ENCODE measurements around the gene AKNA.

AKNA gene

GRCh38 chr9:114394523-114395333 lies 6.9 kb upstream of the AKNA start:
- peak; percentile 41 for DNase-seq

DNA sequence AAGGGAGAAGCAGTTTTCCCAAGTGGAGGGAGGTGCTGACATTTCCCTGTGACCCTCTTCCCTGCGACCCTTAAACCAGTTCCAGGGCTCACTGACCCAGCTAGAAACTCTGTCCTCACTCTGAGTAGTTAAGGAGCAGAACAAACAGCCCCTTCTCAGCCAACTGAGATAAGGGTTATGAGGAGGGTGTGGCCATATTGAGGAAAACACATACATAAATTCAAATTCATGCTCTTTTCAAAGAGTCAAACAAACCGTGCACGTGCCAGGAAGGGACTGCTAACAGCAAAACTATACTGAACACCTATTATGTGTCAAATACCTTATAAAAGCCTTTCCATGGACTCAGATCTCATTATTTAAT lies 4.9 kb upstream of the AKNA start:
- DNase-seq, result no peak

DNA sequence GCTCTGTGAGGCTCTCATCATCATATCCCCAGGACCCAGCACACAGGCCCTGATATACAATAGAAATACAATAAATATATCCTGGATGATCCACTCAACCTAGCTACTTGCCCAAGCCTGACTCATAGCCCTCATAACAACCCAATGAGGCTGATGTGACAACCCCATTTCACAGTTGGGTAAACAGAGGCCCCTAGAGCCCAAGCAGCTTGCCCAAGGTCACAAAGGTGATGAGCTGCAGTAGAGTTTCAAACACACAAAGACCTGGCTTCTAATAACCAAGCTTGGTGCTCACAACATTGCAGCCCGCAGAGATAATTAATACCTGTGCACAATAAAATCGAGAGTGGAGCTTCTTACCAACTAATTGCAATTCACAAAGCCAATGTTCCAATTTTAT lies 3.2 kb upstream of the AKNA start:
- no peak for DNase-seq

- peak; percentile 36 for DNase-seq
These were observed 2.0 kb upstream of the AKNA start for GRCh38 chr9:114389612-114390368.

DNA sequence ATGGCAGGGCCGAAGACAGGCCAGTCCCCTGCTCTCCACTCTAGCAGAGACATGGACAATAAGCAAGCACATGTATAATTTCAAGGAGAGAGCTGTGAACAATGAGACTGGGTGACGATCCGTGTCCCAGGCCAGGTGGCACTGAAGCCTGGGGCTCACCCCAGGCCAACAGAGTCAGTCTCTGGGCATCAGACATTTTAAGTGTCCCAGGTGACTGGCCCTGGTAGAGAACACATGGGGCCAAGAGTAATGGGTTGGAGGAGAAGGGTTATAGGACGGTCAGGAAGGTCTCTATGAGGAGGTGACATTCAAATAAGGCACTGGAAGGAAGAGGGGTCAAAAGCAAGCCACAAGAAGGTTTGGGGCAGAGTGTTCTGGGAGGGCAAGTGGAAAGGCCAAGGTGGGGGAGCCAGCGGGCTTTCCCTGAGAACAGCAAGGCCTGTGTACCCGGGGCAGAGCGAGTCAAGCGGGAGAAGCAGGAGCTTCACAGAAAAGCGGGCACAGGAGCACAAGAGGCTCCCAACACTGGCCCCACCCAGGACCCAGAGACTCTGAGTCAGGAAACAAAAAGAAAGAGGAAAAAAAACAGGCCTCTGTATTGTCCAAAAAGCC lies 1.1 kb upstream of the AKNA start:
- no peak for DNase-seq

DNA sequence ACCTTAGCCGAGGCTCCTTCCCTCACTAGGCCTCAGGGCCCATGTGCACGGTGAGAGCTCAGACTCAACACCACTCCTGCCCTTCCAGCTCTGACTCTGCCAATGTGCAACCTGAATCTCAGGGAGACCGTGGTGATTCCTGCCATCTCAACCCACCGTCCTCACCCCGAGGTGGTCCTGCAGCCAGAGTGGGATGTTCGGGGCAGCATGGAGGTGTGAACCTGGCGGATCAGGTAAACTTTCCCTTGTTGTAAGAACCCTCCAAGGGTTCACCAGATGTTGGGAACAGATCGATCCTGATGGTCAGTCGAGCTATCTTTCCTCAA lies 538 bp upstream of the AKNA start:
- DNase-seq, result no peak

- peak; percentile 42 for DNase-seq
These were observed 699 bp downstream of the AKNA start for GRCh38 chr9:114386886-114387679.

- DNase-seq, result no peak
These were observed 1.4 kb downstream of the AKNA start for GRCh38 chr9:114386361-114386885.

DNA sequence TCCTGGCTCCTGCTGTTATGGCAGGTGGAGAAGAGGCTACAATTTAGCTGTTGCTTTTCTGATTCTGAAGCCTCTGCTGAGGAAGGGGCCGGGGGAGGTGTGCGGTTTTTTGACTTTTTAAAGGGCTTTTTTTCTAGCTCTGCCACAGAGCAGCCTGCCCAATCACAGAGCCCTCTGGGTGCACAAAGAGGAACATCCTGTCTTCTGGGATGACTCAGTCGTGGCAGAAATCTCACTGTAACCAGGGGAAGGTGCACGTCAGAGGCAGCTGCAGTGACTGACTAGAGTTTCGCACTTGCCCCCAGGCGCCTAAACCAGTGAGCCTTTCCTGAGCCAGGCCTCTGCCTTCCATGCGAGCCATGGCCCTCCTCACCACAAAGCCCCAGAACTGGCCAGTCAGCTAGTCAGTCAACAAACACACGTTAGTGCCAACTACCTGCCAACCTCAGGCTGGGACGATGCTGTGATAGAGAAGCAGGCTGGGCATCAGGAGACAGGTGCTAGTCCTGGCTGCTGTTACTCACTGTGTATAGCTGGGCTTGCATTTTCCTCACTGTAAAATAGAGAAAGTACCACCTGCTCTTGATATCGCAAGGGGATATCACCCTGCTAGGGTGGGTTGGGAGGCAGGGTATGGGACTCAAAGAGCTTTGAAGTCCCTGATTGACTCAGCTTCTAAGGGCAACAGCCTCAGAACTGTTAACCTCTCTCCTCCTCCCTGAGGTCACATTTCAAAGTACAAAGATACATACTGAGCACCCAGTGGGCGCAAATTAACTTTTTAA lies 2.2 kb downstream of the AKNA start:
- peak; percentile 88 for DNase-seq

- no peak for DNase-seq
These were observed 2.9 kb downstream of the AKNA start for GRCh38 chr9:114384836-114385396.

GRCh38 chr9:114384341-114384740 lies 3.4 kb downstream of the AKNA start:
- no peak for DNase-seq

DNA sequence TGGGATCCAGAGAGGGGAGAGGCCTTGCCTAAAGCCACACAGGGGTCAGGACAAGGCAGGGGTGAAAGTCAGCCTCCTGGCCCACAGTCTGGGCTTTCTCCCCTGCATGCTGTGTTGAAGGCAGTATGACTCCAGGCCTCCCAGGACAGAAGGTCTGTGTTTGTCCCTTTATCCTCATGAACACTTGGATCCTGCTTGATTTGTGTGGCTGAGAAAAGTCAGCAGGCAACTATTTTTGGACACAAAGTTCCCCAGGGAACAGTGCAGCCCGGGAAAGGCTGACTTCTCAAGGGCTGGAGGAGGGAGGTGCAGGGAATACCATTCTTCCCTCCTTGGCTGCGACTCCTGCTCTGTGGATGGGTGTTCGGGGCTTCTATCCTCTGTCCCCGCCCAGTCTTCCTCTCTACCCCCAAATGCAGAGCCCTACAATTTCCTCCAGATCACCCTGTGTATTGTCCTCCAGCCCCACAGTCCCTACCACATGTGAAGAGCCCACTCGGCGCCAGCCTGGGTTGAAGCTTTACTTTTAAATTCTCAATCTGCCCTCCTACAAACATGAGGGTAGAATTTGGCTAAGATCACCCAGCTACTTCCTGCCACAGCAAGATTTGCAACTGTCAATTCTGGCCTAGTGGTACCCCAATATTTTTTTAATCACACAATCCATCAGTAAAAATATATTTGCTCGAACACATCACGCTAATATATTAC lies 4.1 kb downstream of the AKNA start:
- DNase-seq, result peak; percentile 47

DNA sequence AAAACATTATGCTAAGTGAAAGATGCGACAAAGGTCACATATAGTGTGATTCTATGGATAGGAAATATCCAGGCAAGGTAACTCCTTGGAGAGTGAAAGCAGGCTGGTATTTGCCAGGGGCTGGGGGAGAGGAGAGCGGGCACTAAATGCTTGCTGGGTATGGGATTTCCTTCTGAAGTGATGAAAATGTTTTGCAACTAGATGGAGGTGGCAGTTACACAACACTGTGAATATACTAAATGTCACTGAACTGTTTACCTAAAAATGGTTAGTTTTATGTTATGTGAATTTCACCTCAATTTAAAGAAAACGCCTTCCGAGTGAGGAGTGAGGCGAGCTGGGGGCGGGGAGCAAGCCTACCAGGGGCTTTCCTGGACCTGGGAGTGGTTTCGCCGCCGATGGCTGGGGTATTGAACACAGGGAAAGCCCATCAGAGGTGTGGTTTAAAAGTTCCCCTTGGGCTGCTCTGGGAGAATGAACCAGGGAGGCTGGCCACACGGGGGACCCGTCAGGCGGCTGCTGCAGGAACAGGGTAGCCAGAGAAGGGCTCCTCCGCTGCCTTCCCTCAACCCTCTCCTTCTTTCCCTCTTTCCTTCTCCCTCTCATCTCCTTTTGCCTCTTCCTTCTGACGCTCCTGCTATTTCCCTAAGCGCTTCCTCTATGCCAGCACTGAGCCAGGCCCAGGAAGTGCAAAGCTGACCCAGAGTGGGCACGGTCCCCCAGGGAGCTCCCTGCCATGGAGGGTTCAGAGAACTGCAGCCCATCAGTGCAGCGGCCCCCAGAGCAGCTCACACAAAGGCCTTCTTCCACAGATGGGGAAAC lies 4.9 kb downstream of the AKNA start:
- peak; percentile 66 for DNase-seq

DNA sequence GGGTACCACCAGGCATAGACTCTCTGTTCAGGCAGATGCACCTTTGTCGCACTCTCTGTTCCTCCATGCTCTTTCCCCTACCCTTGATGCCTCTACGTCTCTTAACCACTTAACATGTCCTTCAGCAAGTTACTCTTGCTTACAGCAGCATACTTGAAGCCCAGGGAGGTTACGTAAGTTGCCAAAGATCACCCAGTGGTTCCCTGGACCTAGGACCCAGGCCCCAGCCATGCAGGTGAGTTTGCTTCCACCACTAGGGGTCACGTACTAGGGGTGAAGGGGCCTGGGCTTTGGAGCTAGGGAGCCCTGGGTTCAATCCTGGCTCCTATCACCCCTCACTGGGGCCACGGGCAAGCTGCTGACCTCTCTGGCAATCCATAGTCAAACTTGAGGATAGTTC lies 8.9 kb downstream of the AKNA start:
- no peak for DNase-seq

DNA sequence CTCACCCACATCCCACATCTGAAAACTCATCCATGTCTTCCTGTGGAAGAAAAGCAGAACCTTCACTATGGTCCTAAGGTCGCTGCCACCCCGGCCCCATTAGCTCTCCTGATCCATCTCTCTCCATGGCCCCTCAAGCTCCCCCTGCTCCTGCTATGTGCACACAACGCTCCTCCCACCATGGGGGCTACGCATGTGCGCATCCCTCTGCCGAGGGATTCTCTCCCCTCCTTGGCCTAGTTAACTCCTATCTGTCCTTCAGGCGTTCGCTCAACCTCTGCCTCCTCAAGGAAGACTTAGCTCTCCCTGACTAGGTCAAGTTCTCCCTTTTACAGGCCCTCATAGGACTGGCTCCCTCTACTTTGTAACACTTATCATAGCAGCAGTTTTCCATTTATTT lies 9.8 kb downstream of the AKNA start:
- DNase-seq, result no peak

GRCh38 chr9:114376586-114377445 lies 11.0 kb downstream of the AKNA start:
- no peak for DNase-seq

DNA sequence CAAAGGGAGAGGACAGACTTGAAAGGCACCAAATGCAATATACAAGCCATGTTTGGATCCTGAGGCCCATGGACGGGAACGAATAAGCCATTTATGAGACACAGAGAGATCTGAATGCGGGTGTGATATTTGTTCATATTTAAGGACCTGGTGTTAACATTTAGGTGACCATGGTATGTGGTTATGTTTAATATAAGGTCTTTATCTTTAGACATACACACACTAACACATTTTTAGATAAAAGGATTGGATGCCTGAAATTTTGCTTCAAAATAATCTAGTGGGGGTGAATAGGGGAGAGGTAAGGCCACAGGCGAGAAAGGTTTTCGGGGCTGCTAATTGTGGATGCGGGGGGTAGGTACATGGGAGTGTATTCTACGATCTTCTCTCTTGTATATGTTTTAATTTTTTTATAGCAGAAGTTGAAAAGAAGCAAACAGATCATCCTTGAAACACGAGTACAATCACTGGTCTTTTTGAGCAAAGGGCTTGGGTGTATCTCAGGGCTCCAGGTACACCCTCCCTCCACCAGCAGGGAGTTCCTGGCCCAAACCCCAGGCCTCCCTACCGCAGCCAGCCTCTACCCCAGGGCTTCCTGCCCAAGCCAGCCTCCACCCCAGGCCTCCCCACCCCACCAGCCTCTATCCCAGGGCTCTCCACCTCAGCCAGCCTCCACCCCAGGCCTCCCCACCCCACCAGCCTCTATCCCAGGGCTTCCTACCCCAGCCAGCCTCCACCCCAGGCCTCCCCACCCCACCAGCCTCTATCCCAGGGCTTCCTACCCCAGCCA lies 12.2 kb downstream of the AKNA start:
- DNase-seq, result peak; percentile 46

DNA sequence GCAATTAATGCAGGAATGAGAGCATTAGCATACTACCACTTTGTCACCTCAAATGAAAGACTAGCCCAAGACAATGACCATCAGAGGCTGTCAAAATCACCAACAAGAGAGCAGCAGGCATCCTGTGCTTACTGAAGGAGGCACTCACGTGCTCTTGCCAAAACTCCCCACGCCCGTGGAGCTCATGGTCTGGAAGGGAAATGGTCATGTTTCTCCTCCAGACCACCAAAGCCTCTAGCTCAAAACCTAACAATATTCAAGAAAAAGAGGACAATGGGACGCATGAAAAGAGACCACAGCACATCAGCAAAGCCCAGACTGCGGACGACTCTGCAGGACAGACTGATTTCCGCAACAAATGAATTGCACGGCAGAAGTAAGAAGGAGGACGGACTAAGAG lies 12.8 kb downstream of the AKNA start:
- no peak for DNase-seq

All from CD4-positive, alpha-beta T cell treated with Interleukin-17A for 4 hours (primary cell).